Activated T-helper 2 cell treated with anti-CD3 and anti-CD28 coated beads, Interferon-gamma antibody, Interleukin-2, Interleukin-4, amounts not matched to agents 10 μg/mL and 5 μg/mL and 100 μg/mL, durations not matched to agents 14 hours and 24 hours and 36 hours (primary cell): ENCODE results near the gene CDH22. TPM values are rescaled to one million over a fixed set of nuclear protein-coding genes. Genes with fewer than 3 reads are reported as not detected.

ENCODE experiments used
- DNase-seq: peaks from one replicate; pipeline ENCODE4 v3.0.0; 2021; ENCODE audit warnings: low spot score
- H3K27ac Mint-ChIP-seq: one replicate; pipeline ENCODE4 v1.8.0; 2021; ENCODE audit warnings: mixed read lengths
- H3K27me3 Mint-ChIP-seq: one replicate; pipeline ENCODE4 v1.8.0; 2021; ENCODE audit warnings: low read depth, mixed read lengths
- H3K36me3 Mint-ChIP-seq: one replicate; pipeline ENCODE4 v1.8.0; 2021; ENCODE audit warnings: low read depth, mixed read lengths
- H3K4me1 Mint-ChIP-seq: one replicate; pipeline ENCODE4 v1.8.0; 2021; ENCODE audit warnings: low read depth, mixed read lengths
- H3K4me3 Mint-ChIP-seq: one replicate; pipeline ENCODE4 v1.8.0; 2021; ENCODE audit warnings: low read depth, mild to moderate bottlenecking, moderate library complexity, mixed read lengths
- H3K9me3 Mint-ChIP-seq: one replicate; pipeline ENCODE4 v1.8.0; 2021; ENCODE audit warnings: mixed read lengths
- intact Hi-C: fragments of 100-400 bp; cut with micrococcal nuclease; formaldehyde crosslinking; loops from one replicate; pipeline ENCODE4 v1.15.1; 2023
- total RNA-seq: library from RNA; stranded (reverse); gene quantifications from 2 replicates; pipeline ENCODE4 v1.2.3, GENCODE V29; 2022

CDH22 gene
- total RNA-seq, 1 donor from 2014 or later, result not detected

DNA sequence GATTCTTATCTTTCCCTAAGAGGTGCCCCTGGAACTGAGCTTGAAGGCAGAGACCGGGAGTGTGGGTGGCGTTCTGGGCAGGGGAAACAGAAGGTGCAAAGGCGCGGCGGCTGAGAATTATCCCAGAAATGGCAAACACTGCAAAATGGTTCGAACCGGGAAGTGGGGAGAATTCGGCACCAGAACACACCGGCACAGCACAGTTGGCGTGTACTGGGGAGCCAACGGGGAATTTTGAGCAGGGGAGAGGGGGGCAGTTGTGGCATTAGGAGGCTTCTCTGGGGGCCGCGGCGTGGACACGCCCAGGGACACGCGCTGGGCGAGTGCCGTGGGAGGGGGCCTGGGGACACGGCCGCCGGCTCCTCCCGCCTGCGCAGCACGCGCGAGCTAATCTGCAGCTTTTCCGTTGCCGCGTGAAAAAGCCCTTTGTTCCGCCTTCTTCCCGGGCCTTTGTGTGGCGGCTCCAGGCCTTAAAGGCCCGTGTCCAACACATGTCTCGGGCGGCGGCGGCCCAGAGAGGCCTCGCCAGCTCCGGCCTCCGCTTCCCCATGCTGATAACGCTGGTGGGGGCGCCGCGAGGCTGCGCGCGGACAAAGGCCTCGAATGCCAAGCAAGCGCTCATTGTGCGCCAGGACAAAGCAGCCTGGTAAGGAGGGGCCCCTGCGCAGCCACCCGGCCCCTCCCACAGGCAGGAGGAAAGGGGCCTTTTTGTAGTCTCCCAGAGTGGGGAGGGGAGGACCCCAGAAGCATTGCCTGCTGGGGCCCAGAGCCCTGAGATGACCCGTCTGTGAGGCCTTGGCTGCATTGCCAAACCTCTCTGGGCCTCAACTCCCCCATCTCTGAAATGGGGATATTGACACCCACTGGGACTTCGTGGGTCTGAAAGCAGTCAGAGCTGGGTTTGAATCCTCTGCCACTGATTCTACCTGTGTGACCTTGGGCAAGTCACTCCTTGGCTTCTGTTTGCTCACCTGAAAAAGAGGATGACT is 107.4 kb downstream of the CDH22 start:
- H3K27me3 Mint-ChIP-seq, result peaks cover 33% of the 10 kb centered on the region
- DNase-seq, result no peak
- H3K9me3 Mint-ChIP-seq, result no peaks in the 10 kb centered on the region

DNA sequence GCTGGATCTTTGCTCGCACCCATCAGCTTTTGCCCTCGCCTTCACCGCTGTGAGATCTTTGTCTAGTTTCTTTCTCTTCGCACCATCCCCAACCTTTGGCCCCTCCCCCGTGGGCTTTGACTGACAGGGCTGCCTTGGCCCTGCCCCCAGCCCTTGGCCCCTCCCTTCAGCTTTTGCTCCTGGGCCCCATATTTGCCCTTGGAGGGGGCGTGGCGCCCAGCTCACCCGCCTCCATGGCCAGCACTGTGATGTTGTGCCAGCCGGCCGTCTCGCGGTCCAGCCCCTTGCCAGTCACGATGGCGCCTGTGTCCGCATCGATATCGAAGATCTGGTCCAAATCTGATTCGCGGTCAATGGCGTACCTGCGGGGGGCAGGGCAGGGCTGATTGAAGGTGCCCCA is 109.1 kb downstream of the CDH22 start:
- no peak overlapping the region for H3K27ac Mint-ChIP-seq
- no peaks in the 10 kb centered on the region for H3K36me3 Mint-ChIP-seq
- DNase-seq, result no peak
- H3K4me3 Mint-ChIP-seq, result no peak overlapping the region
- intact Hi-C loops, result no loop called here
- H3K27me3 Mint-ChIP-seq, result peaks cover 28% of the 10 kb centered on the region
- H3K4me1 Mint-ChIP-seq, result no peaks in the 10 kb centered on the region
- no peaks in the 10 kb centered on the region for H3K9me3 Mint-ChIP-seq

More for the DNA sequence above, 107.4 kb downstream of the CDH22 start:
- intact Hi-C loops, result no loop called here
- Mint-ChIP-seq H3K4me1 (peaks cover 7% of the 10 kb centered on the region), H3K4me3 (no peak overlapping the region), H3K27ac (no peak overlapping the region), H3K36me3 (no peaks in the 10 kb centered on the region)

DNA sequence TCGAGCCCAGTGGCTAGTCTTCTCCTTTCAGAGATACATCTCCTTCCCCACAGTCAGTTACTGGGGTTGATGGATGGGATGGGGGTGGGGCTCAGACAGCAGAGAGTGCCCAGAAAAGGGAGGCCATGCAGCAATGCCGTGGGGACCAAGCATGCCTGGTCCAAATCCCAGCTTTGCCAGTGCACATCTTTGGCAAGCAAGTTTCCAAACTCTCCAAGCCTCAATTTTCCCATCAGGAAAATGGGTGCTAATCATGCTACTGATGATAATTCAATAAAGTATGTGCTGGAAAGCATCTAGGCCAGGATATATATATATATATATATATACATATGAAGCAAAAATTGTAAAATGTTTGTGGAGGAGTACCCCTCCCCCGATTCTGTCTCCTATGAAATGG is 111.3 kb downstream of the CDH22 start:
- Mint-ChIP-seq H3K4me1 (no peaks in the 10 kb centered on the region), H3K27ac (no peak overlapping the region), H3K27me3 (peaks cover 25% of the 10 kb centered on the region), H3K4me3 (no peak overlapping the region), H3K36me3 (no peaks in the 10 kb centered on the region), H3K9me3 (no peaks in the 10 kb centered on the region)
- intact Hi-C loops, result no loop called here
- no peak for DNase-seq

DNA sequence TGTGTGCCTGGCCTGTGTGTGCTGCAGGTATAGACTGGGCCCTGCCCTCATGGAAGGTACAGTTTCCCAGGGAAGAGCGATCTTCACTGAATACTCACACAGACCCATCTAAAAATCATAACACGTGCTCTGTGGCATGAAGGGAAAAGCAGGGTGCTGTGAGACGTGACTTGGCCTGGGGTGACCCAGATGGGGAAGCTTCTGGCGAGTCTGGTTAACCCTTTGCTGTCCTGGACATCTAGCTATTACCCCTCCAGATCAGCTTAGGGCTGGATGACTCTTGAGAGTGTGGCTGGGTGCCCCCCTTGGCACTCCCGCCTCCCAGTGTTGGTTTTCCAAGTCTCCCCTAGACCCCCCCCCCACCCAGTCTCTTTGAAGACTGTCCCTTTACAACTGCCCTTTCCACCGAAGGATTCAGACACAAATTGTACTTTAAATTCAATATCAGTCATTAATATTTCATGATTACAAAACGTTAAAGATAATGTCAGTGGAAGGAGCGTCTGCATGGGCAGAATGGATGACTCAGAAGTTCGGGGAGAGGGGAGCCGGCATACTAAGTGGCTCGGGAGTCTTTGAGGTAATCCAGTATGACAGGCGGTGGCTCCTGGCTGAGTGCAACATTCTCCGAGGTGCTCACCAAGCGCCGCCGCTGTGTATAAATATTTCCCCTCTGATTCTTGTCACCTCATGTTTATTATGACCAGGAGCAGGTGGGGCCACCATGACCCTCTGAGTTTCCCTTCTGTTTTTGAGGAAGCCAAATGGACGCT is 112.8 kb downstream of the CDH22 start:
- H3K27me3 Mint-ChIP-seq, result peaks cover 19% of the 10 kb centered on the region
- H3K4me3 Mint-ChIP-seq, result no peak overlapping the region
- no peaks in the 10 kb centered on the region for H3K36me3 Mint-ChIP-seq
- H3K4me1 Mint-ChIP-seq, result no peaks in the 10 kb centered on the region
- no peak for DNase-seq
- intact Hi-C loops, result no loop called here
- no peaks in the 10 kb centered on the region for H3K9me3 Mint-ChIP-seq
- H3K27ac Mint-ChIP-seq, result no peak overlapping the region

DNA sequence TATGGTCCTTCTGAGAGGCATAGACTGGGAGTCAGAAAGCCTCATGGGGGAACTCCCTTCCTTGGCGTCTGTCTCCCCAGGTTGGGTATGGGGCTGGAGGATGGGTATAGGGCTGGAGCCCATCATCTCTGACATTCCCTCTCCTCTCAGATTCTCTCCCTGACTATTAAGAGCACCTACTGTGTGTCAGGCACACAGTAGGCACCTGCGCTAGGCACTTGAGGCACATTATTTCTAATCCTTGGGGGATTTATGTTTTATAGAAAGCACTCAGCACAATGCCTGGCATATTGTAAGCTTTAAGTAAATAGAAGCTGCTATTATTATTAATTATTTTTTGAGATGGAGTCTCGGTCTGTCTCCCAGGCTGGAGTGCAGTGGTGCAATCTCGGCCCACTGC is 113.9 kb downstream of the CDH22 start:
- Mint-ChIP-seq H3K27me3 (peaks cover 17% of the 10 kb centered on the region), H3K36me3 (no peaks in the 10 kb centered on the region), H3K4me3 (no peak overlapping the region), H3K9me3 (no peaks in the 10 kb centered on the region), H3K4me1 (no peaks in the 10 kb centered on the region), H3K27ac (no peak overlapping the region)
- intact Hi-C loops, result no loop called here
- no peak for DNase-seq

DNA sequence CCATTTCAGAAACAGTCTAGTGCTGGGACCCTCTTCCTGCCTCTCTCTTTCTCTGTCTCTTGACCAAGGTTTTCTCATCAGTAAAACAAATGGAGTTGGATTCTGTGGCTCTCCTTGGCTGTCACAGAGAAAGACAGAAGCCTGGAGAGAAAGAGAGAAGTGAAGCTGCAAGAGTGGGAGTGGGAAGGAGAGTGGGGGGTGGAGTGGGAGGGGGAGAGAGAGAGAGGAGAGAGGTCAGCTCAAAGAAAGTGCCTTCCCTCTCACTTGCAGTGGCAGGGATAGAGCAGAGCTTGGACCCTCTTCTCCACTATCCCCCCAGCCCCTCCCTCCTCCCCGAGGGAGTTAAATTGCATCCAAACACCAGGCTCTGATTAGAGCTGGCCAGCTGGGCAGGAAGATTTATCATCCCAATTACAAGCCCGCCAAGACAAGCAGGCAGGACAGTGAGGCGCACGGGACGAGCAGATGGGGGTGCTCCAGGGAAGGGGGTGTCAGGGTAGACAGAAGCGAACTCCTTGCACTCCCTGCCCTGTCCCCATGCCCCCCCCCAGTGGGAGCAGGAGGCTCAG is 115.8 kb downstream of the CDH22 start:
- Mint-ChIP-seq H3K4me3 (no peak overlapping the region), H3K9me3 (no peaks in the 10 kb centered on the region), H3K27me3 (peaks cover 2% of the 10 kb centered on the region), H3K36me3 (no peaks in the 10 kb centered on the region), H3K4me1 (no peaks in the 10 kb centered on the region), H3K27ac (no peak overlapping the region)
- no peak for DNase-seq
- intact Hi-C loops, result no loop called here

DNA sequence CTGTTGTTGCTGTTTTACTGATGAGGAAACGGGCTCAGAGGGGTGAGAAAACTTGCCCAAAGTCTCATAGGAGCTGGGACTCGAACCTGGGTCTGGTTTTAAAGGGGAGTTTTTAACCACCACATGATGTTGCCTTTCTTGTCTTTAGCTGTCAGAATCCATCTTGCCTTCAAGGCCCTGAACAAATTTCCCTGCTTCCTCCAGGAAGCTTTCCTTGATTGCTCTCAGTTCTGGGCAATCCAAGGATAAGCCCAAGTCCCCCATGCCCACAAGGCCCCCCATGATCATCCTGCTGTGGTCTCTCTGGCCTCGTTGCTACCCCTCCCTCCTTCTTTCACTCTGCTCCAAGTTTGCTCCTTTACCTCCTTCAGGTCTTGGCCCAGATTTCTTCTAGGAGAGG is 116.7 kb downstream of the CDH22 start:
- H3K9me3 Mint-ChIP-seq, result no peaks in the 10 kb centered on the region
- no peak overlapping the region for H3K4me3 Mint-ChIP-seq
- intact Hi-C loops, result no loop called here

DNA sequence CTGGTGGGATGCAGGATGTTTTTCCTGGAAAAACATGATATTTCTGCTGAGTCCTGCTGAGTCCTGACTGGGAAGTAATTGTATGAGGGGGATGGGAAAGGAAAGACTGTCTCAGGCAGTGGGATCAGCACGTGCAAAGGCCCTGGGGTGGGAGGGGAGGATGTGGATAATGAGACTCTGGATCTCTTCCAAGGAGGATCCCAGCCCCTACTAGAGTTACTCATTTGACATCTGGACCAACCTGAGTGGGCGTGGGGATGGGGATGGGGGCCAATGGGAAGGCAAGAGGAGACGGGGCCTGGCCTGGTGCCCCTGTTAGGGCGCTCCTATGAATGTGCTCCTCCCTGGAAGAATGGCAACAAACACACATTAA is 117.1 kb downstream of the CDH22 start:
- no peak overlapping the region for H3K27ac Mint-ChIP-seq
- no peak for DNase-seq
- H3K36me3 Mint-ChIP-seq, result no peaks in the 10 kb centered on the region
- intact Hi-C loops, result no loop called here
- H3K27me3 Mint-ChIP-seq, result peaks cover 2% of the 10 kb centered on the region
- no peaks in the 10 kb centered on the region for H3K9me3 Mint-ChIP-seq
- no peak overlapping the region for H3K4me3 Mint-ChIP-seq
- H3K4me1 Mint-ChIP-seq, result no peaks in the 10 kb centered on the region

More for the DNA sequence above, 116.7 kb downstream of the CDH22 start:
- no peak for DNase-seq
- H3K36me3 Mint-ChIP-seq, result no peaks in the 10 kb centered on the region
- H3K27ac Mint-ChIP-seq, result no peak overlapping the region
- H3K4me1 Mint-ChIP-seq, result no peaks in the 10 kb centered on the region
- H3K27me3 Mint-ChIP-seq, result peaks cover 2% of the 10 kb centered on the region

DNA sequence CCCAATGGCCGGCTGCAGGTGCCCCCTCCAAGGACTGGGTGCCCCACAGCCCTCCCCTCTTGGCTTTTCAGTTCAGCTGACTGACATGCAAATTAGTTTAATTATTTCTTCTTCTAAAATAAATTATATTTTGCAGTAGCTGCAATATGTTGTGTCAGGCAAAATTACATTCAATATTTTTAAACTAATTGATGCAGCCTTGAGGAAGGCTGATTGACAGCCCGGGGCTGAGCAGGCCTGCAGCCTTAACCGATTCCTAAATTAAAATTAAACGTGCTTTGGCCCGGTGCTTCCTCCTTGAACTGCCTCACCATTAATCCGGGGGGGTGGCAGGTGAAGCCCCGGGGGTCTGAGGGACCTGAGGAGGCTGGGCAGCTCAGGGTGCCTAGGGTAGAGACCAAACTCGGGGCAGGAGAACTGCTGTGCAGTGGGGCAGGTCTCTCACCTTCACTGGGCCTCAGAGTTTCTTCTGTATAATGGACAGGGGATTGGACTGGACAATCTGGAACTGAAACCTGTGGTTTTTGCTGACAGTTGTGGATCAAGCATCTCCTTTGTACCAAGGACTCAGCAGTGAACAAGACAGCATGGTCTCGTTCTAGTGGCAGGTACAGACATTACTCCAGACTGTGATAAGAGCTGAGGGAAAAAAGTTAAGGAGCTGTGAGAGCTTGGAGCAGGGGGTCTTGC is 117.7 kb downstream of the CDH22 start:
- Mint-ChIP-seq H3K4me1 (no peaks in the 10 kb centered on the region), H3K27ac (no peak overlapping the region), H3K4me3 (no peak overlapping the region), H3K27me3 (peaks cover 2% of the 10 kb centered on the region), H3K36me3 (no peaks in the 10 kb centered on the region), H3K9me3 (no peaks in the 10 kb centered on the region)
- no peak for DNase-seq
- intact Hi-C loops, result no loop called here

DNA sequence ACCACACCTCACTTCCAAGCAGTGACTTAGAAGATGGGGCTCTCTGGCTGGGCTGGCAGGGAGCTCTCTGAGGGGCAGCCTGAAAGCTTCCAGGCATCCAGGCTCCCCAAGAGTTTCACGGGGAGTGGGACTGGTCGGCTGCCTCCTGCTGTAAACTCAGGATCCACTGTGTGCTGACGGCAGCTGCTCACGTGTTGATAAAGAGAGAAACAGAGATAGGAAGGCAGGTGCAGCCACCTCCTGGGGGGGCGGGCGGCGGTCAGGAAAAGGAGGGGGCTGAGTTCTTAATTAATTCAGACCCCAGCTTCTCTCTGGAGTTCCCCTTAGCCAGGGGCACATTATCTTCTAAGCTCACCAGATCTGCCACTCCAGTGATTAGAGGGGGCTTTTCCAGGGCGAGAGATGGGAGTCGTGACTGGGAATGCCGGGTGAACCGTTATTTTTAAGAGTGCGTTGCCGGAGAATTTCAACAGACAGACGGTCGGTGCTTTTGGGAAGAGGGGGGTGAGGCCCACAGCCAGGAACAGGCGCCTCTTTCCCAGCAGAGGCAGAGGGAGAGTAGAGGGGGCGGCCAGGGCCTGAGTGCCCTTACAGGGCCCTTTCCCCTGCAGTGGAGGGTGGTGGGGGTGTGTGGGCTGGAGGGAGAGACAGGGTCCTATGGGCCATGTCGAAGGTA is 119.3 kb downstream of the CDH22 start:
- no peak overlapping the region for H3K27ac Mint-ChIP-seq
- no peaks in the 10 kb centered on the region for H3K36me3 Mint-ChIP-seq
- intact Hi-C loops, result no loop called here
- peaks cover 2% of the 10 kb centered on the region for H3K27me3 Mint-ChIP-seq
- H3K9me3 Mint-ChIP-seq, result no peaks in the 10 kb centered on the region
- no peaks in the 10 kb centered on the region for H3K4me1 Mint-ChIP-seq
- no peak for DNase-seq
- no peak overlapping the region for H3K4me3 Mint-ChIP-seq

DNA sequence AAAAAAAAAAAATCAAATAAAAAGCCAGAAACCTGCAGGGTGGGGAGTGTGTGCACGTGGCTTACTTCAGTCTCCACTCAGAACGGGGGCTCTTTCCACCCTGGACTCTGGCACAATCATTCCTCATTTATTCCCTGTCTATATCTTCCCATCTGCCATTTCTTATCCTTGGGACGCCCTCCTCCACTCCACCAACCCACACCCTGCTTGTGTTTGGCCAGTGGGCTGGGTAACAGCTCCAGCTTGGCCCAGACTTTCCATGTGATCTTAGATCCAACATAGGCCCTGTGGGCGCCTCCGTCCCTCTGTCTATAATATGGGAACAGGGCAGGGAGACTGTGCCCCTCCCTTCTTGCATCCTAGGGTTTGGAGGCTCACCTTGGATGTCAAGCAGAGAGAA is 122.1 kb downstream of the CDH22 start:
- no peaks in the 10 kb centered on the region for H3K4me1 Mint-ChIP-seq
- no peak overlapping the region for H3K27ac Mint-ChIP-seq
- DNase-seq, result no peak
- intact Hi-C loops, result no loop called here
- no peaks in the 10 kb centered on the region for H3K27me3 Mint-ChIP-seq
- H3K4me3 Mint-ChIP-seq, result no peak overlapping the region
- H3K36me3 Mint-ChIP-seq, result no peaks in the 10 kb centered on the region
- H3K9me3 Mint-ChIP-seq, result no peaks in the 10 kb centered on the region

DNA sequence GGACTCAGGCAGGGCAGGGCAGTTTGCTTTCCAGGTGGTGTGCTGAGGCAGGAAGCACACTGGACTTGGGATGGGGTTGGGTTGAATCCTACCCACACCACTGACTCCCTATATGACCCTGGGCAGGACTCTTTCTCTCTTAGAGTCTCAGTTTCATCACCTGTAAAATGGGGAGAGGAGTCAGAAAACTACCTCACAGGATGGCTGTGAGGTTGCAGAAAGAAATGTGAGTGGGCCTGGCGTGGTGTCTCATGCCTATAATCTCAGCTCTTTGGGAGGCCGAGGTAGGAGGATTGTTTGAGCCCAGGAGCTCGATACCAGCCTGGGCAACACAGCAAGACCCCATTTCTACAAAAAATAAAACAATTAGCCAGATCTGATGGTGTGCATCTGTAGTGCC is 122.9 kb downstream of the CDH22 start:
- H3K4me3 Mint-ChIP-seq, result no peak overlapping the region
- intact Hi-C loops, result no loop called here
- H3K27ac Mint-ChIP-seq, result no peak overlapping the region
- DNase-seq, result no peak
- H3K4me1 Mint-ChIP-seq, result no peaks in the 10 kb centered on the region
- peaks cover 3% of the 10 kb centered on the region for H3K27me3 Mint-ChIP-seq
- H3K36me3 Mint-ChIP-seq, result no peaks in the 10 kb centered on the region
- H3K9me3 Mint-ChIP-seq, result no peaks in the 10 kb centered on the region
